NCI-H2227 (cell line): Measurements from ENCODE around the gene ORM2.

ENCODE experiments used
- DNase-seq: peaks from one replicate; lab custom pipeline; 2025; ENCODE audit not compliant: unreplicated experiment; lab: John Stamatoyannopoulos, UW

The ORM2 gene

GRCh38 chr9:114369216-114370130 lies 39.8 kb downstream of the ORM2 start:
- DNase-seq, result no peak

- DNase-seq, result no peak
Measured at GRCh38 chr9:114370251-114370967, 40.7 kb downstream of the ORM2 start.

- DNase-seq, result no peak
Measured at GRCh38 chr9:114370968-114371320, 41.3 kb downstream of the ORM2 start.

- DNase-seq, result no peak
Measured at GRCh38 chr9:114371343-114371944, 41.8 kb downstream of the ORM2 start.

GRCh38 chr9:114371973-114372917 lies 42.6 kb downstream of the ORM2 start:
- no peak for DNase-seq

GRCh38 chr9:114372921-114373448 lies 43.3 kb downstream of the ORM2 start:
- DNase-seq, result no peak

- DNase-seq, result no peak
Measured at GRCh38 chr9:114373960-114374730, 44.5 kb downstream of the ORM2 start.

- DNase-seq, result no peak
Measured at GRCh38 chr9:114374936-114375335, 45.3 kb downstream of the ORM2 start.

GRCh38 chr9:114375386-114376175 lies 45.9 kb downstream of the ORM2 start:
- no peak for DNase-seq

GRCh38 chr9:114376586-114377445 lies 47.1 kb downstream of the ORM2 start:
- DNase-seq, result no peak

- DNase-seq, result no peak
Measured at GRCh38 chr9:114378016-114378415, 48.3 kb downstream of the ORM2 start.

- DNase-seq, result no peak
Measured at GRCh38 chr9:114378883-114379282, 49.2 kb downstream of the ORM2 start.
